ENCODE measurements around the gene RNF115. TPM values are rescaled to one million over a fixed set of nuclear protein-coding genes. Genes with fewer than 3 reads are reported as not detected.

RNF115 gene
- total and polyA plus RNA-seq, 2 of the 13 experiments (the other 11 are each of a cell fraction or from before 2014, with no cell fraction given), result 6.0 to 10.1 TPM

- TF ChIP-seq ZNF710 (CRISPR knock-in tag; IDR thresholded peaks at IDR 0.05; ENCODE audit: borderline replicate concordance), result no peak
- peak; percentile 82 for TF ChIP-seq ZNF501 (CRISPR knock-in tag; IDR thresholded peaks at IDR 0.05)
- TF ChIP-seq, protein P1, sequence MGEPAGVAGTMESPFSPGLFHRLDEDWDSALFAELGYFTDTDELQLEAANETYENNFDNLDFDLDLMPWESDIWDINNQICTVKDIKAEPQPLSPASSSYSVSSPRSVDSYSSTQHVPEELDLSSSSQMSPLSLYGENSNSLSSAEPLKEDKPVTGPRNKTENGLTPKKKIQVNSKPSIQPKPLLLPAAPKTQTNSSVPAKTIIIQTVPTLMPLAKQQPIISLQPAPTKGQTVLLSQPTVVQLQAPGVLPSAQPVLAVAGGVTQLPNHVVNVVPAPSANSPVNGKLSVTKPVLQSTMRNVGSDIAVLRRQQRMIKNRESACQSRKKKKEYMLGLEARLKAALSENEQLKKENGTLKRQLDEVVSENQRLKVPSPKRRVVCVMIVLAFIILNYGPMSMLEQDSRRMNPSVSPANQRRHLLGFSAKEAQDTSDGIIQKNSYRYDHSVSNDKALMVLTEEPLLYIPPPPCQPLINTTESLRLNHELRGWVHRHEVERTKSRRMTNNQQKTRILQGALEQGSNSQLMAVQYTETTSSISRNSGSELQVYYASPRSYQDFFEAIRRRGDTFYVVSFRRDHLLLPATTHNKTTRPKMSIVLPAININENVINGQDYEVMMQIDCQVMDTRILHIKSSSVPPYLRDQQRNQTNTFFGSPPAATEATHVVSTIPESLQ (CRISPR knock-in tag; conservative IDR thresholded peaks at IDR 0.05), result no peak
- no peak for TF ChIP-seq ISX (CRISPR knock-in tag; conservative IDR thresholded peaks at IDR 0.05)
- TF ChIP-seq ZNF510 (CRISPR knock-in tag; IDR thresholded peaks at IDR 0.05; ENCODE audit: low read depth), result no peak
- no peak for TF ChIP-seq JUNB (CRISPR knock-in tag; IDR thresholded peaks at IDR 0.05; ENCODE audit: borderline replicate concordance)
- no peak for TF ChIP-seq NFYB (CRISPR knock-in tag; IDR thresholded peaks at IDR 0.05)
- no peak for TF ChIP-seq GATAD1 (CRISPR knock-in tag; IDR thresholded peaks at IDR 0.05)
- no peak for TF ChIP-seq ZFP41 (CRISPR knock-in tag; IDR thresholded peaks at IDR 0.05; ENCODE audit: borderline replicate concordance)
- TF ChIP-seq, protein P2, sequence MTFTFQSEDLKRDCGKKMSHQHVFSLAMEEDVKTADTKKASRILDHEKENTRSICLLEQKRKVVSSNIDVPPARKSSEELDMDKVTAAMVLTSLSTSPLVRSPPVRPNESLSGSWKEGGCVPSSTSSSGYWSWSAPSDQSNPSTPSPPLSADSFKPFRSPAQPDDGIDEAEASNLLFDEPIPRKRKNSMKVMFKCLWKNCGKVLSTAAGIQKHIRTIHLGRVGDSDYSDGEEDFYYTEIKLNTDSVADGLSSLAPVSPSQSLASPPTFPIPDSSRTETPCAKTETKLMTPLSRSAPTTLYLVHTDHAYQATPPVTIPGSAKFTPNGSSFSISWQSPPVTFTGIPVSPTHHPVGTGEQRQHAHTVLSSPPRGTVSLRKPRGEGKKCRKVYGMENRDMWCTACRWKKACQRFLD (CRISPR knock-in tag; IDR thresholded peaks at IDR 0.05; ENCODE audit: borderline replicate concordance), result 0 out of 2 replicates have a peak, but pooled peaks have one; percentile 3
- TF ChIP-seq KDM2A (CRISPR knock-in tag; IDR thresholded peaks at IDR 0.05; ENCODE audit: borderline replicate concordance, low read depth), result peak; percentile 77; the same call in 1 of the 2 replicates
- no peak; the same call in 1 of the 2 replicates for TF ChIP-seq MTF2 (CRISPR knock-in tag; IDR thresholded peaks at IDR 0.05; ENCODE audit: borderline replicate concordance)
- peak; percentile 88 for TF ChIP-seq FOXC1 (CRISPR knock-in tag; IDR thresholded peaks at IDR 0.05; ENCODE audit: borderline replicate concordance)
- no peak for TF ChIP-seq ZNF230 (CRISPR knock-in tag; IDR thresholded peaks at IDR 0.05)
- no peak for TF ChIP-seq SIX4 (CRISPR knock-in tag; IDR thresholded peaks at IDR 0.05)
- no peak for TF ChIP-seq SNAPC5 (CRISPR knock-in tag; IDR thresholded peaks at IDR 0.05; ENCODE audit: borderline replicate concordance)
- TF ChIP-seq ZFYVE20 (CRISPR knock-in tag; IDR thresholded peaks at IDR 0.05; ENCODE audit: borderline replicate concordance, low read depth), result no peak
- TF ChIP-seq ZBTB14 (CRISPR knock-in tag; IDR thresholded peaks at IDR 0.05), result no peak
- TF ChIP-seq ZNF280B (CRISPR knock-in tag; IDR thresholded peaks at IDR 0.05; ENCODE audit: borderline replicate concordance), result peak; percentile 48; the same call in 1 of the 2 replicates
- TF ChIP-seq STAG1 (CRISPR knock-in tag; IDR thresholded peaks at IDR 0.05), result peak; percentile 95
- no peak for TF ChIP-seq POLR2G (IDR thresholded peaks at IDR 0.05; ENCODE audit: low read depth, low read length)
These were observed 102.8 kb downstream of the RNF115 start (continued) for GRCh38 chr1:145720878-145721671.

Data from HepG2 (cell line).